ENCODE measurements around the gene ANKFN1.

Gene ANKFN1

DNA sequence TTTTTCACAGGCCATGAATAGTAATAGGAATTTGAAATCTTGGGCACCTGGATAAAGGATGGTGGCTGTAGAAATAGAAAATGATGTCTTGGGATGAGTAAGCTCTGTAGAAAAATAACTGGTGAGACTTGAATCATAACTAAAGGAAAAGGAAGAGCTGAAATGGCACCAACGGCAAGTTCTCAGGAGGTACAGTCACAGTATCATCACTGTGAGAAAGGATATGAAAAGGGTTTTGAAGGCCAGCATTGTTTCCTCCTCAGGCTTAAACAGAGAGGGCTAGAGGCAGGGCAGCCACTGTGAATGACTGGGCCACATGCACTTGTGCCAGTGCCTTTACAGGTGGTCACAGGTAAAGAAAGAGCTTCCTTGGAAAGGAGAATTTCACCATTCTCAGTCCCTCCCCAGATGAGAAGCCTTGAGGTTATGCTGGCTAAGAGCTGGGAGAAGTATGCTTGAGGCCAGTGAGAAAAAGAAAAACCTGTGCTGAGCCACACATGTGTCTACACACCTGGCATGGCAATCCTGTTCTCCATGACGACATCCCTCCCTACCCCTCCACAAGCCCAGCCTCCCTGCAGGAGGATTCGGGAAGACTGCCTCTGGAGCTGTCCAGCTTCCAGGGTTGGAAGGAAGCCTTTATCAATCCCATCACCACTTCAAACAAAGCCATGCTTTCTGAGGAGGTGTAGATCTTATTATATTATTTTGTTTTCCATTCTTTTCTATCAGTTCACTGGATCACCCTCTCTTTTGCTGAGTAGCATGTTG lies 3.8 kb upstream of the ANKFN1 start:
- DNase-seq, result no peak

DNA sequence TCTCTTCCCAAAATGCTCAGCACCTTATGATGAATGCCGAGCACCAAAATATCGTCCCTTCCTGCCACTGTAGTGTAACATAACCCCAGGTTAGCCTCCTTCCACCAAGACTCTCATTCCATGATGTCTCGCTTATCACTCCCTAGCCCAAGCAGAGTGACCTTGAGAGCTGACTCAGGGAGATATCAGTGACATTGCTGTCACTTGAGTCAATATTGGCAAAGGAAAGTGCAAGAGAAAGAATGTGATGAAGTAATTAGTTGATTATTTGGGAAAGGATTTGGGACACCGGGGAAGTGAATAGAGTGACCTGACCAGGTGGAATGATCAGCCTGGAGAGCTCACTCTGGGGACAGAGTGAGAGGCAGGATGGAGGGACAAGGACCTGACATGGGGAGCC lies 2.6 kb upstream of the ANKFN1 start:
- no peak for DNase-seq

DNA sequence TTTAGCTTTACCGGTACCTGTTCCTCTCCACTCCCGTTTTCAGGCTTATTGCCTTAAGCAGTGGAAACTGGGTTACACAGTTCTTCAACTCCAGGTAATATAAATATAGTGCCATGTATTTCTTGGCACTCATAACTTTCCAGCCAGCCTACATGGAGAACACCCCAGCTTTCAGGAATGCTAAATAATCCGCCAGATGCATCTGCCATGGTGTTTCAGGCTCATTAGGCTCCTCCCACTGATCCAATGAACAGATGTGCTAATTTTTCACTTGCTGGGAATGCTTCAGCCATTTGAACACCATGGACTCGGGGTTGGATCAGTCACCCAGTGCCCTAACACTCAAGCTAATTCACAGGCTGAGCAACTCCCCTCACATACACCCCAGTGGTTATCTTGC lies 4.6 kb downstream of the ANKFN1 start:
- no peak for DNase-seq

DNA sequence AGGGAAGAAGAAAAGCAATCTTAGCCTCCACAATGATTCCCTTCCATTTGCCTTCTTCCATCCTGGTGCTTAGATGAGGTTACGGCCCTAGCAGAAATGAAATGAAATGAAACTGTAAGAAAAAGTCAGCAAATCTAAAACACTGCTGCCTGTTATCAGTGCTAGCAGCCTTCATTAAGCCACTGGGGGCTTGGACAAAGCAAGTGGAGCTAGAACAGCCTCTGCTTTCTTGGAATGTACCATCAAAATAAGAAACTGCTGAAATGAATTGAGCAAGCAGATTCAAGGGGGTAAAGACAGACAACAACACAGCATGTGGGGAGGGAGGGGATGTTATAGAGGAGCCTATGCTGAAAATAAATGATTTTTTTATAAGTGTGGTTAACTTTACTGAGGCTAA lies 5.1 kb downstream of the ANKFN1 start:
- no peak for DNase-seq

DNA sequence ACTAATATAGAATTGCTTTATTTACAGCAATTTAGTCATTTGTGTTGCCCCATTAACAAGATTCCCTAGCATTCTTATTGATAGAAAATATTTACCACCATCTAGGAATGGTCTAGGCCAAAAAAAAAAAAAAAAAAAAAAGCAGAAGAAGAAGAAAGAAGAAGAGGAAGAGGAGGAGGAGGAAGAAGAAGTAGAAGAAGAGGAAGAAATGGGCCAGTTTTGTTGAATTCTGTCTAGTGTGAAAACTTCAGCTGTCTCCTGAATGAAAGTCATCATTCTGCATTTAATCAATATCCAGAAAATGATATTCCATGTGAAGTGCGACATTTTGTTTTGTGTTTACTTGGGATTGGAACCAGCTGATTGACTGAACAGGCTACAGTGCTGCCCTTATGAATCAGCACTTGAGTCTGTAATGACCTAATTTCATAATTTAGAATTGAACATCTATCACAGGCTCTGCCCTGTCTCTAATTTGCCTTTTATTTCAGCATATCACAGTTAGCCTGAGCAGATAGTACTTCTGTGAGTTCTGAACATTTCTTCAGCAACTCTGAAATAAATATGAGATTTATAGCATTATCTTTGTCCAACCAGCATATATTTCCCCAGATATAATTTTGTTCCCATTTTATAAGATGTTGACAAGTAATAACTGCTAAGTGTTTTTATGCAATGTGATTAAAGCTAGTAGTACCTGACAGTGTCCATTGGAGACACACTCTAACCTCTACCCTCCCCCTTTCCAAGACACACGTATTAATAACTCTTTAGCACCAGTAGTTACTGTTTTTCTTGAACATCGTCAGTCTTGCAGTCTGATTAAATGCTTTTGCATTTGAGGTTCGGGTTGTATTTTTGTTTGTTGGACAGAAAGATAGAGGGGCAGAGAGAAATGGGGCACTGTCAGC lies 5.9 kb downstream of the ANKFN1 start:
- no peak for DNase-seq

DNA sequence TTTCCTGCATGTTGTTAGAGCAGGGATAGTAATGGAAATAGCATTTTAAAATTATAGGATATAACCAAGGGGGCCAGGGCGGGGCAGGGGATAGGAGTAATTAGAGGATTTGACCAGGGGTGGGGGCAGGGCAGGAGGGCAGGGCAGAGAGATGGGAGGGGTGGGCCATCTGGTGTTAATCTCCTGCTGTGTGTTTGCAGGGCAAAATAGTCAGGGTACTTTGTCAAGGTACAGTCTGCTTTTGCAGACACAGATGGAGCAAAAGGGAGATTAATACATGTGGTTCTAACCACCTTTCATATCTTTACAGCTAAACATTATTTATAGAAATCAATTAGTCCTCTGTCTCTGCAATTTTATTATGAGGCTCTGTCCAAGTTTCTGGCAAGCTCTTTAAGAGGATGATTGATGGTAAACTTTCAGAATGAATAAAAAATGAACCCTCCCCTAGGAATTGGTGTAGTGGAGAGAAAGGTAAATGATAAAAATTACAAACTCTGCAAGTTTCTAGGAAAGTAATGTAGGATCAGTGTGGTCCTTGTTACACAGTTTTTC lies 6.6 kb downstream of the ANKFN1 start:
- no peak for DNase-seq

DNA sequence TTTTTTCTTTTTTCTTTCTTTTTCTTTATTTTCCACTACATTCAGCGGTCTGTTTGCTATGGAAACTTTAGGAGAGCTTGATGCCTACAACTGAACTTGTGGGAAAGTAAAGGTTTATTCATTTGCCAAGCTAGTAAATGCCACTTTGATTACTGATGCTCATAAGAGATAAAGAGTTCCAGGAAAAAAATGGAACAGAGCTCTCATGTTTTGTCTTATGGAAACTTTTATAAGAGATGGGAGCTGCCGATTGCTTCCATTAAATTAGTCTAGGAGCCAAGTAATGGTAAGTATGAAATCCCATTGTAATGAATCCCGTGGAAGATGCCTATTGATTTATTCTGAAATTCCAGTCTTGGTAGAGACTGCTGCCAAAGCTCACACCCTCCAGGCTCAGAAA lies 7.1 kb downstream of the ANKFN1 start:
- DNase-seq, result no peak

DNA sequence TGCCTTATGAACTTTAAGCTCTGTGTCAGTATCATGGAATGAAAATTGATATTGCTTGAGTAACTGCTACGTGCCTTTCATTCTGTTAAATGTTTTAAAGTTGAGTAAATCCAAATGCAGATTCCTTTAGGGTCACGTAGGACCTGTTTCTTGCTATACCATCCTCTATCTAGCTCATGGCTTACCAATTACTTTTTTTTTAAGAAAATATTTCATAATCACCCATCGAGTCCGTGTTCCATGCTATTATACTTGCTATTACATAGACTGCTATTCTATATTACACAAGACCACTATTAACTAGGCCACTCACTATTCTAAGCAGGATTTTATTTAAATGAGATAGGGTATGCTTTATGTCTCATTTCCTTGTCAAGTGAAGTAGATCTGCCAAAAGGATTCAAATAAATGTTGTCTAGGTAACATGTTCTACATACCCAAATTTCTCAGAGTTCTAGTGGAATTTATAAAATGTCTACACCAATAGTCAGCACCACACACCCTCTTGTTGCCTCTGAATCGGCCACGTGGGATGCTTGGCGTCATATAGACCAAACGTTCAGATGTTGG lies 11.9 kb downstream of the ANKFN1 start:
- no peak for DNase-seq

DNA sequence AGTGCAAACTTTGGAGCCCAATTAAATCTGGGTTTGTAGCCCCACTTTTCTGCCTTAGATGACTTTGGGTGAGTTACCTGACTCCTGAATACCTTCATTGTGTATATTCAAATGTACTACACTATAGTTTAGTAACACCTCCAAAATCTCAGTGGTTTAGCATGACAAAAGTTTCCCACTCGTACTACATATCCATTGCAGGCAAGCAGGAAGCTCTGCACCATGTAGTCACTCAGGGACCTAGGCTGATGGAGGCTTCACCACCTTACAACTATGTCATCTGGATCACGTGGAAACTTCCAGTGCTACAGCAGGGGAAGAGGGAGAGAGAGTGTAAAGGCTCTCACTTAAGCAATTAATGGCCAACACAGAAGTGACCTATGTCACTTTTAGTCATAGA lies 14.2 kb downstream of the ANKFN1 start:
- no peak for DNase-seq

DNA sequence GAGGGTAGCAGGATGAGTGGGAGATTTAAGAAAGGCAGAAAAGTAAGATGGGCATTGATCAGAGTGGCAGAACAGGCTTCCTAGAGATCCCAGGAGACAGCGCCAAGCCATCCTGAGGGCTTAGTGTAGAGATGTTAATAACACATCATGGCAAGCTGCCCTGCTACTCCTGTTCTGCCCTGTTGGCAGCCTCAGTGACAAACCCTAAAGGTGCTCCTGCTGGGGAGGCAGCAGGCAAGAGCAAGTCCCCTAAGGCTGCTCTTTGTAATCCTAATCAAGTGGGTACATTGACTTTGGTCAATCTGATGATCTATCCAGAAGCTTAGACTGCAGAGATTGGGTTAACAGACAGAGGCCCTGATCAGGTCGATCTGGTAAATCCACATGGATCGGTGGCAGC lies 16.3 kb downstream of the ANKFN1 start:
- DNase-seq, result no peak

DNA sequence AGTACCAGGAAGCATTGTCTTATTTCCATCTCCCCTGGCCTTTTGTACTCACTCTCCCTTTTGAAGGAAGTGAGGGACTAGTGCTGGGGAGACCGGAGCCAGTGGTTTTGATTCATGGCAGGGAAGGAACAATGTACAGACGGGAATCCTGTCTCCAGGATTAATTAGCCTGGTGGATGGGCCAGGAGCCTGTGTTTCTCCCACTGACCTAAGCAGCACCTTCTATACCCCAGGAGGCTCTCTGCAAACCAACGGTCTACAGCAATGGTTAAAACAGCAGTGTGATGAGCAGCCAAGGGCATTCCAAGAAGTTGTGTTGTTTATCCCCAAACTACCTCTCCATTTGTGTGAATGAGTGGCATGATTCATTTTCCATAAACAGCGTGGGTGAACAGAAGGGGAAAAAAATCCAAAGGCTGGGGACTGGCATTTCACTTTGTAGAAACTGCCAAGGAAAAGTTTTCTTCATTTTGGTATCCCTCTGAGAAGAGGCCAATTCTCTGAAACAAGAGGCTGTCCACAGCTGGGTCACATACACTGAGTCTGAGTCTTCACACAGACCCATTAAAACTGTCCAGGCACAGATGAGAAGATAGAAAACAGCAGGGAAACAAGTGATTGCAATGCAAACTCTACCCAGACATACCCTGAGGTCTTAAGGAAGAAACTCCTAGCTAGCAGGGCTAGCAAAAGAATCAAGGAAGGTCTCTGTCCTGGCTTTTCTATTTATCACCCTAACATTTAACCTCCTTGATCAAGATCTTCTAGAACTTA lies 18.1 kb downstream of the ANKFN1 start:
- DNase-seq, result no peak

DNA sequence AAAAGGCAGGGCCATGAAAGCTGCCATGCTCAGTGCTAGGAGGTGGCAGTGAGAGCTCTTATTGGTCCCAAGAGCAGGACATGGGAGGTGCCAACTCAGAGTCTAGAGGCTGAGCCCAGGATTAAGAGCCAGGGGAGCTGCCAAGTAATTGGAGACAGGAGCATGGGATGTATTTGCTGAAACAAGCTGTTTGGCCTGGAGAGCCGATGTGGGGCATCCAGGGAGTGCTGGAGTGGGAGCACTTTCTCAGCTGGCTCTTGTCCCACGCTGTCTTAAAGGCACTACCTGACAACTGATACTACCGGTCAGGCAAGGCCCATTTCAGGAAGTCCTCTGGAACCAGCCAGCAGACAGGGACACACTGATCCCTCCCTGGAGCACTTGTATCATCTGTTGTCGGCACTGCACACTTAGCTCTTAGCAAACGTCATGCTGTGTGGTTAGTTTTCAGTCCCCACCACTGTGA lies 19.3 kb downstream of the ANKFN1 start:
- no peak for DNase-seq

DNA sequence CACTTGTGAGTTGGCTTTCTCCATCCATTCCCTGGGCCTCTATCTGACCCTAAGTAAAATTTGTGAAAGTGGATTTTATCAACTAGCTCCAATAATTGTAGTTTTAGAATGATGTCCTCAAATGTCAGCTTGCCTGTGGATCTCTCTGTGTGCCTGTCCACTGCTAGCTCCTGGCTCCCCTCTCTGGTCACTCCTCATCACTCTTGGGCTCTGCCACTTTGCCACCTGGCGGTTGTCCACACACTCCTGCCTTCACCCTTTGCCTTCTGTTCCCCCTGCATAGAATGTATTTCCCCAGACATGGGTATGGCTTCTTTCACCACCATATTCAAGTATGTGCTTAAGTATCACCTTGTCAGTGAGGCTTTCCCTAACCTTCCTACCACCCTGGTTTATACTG lies 19.8 kb downstream of the ANKFN1 start:
- DNase-seq, result no peak

DNA sequence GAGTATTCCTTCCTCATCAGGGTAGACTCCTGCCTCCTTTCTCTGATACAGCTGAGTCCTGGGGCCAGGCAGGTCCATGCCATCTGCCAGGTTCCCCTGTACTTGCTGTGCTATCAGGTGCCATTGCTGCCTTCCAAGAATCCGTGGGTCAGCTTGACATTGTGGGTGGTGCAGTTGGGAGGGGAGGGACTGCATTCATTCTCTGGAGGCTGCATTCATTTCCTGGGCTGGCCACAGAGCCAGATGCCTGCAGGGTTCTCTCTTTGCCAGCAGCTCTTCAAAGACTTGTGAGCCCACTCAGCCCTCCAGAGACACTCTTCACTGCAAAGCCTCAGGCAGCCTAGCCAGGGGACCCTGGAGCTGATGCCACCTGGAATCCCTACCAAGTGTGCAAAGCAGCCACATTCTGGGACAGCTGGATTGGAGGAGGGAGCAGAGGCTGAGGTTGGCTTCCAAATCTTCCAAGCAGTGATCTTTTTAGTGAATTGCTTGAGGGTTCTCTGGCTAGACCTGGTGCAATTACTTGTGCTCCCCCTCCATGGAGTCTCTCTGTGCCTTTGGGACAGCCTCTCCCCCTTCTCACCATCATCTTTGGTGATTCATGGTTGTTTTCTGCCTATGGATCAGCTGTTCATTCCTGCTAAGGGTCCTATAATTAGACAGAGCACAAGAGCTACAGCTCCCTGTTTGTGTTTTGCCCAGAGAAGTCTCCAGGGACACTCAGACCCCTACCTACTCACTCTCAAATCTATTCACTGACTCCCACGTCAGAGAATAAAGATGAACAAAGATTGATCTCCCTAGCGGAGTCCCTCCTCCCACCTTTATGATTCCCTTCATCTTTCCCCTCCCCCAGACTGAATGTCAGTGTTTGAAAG lies 20.9 kb downstream of the ANKFN1 start:
- DNase-seq, result no peak

DNA sequence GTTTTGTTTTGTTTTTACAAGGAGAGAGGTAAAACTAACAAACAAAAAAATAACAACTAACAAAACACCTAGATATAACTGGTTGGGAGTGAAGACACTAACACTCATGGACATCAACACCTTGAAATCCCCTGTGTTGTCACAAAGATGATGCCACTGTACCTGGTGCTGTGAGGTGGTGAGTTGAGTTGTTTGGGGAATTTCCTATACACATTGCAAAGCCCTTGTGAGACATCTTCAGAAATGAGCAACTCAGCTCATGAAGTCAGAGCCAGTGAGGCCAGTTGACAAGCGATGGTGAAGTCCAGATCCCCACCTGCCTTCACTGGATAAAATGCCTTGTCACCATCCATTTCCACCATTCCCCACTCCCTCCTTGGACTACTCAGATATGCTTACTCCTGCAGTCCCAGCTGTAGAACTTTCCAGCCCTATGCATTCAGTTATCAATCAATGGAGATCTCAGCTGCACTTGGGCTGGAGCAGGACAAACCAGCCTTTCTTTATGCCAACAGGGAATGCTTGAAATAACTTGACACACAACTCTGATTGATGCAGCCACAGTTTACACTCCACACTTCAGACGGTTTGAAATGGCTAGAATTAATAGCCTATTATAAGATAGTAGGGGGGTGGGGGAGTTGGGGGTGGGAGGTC lies 22.2 kb downstream of the ANKFN1 start:
- no peak for DNase-seq

DNA sequence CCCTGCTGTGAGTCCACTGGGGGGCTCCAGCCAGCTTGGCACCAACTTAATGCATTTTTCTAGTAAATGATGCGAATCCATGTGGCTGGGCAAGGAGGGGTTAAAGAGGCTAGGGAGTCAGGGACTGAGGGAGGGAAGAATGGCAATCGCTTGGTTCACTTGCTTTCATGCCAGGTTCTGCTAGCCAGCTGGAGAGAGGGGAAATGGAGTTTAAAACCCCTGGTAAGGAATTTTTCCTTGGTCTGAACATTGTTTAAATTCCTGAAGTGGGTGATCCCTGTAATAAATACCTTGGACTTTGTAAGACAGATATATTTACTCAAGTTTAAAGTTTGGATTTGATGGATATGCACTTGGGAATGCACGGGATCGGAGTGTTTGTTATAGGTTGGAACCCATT lies 22.8 kb downstream of the ANKFN1 start:
- no peak for DNase-seq

DNA sequence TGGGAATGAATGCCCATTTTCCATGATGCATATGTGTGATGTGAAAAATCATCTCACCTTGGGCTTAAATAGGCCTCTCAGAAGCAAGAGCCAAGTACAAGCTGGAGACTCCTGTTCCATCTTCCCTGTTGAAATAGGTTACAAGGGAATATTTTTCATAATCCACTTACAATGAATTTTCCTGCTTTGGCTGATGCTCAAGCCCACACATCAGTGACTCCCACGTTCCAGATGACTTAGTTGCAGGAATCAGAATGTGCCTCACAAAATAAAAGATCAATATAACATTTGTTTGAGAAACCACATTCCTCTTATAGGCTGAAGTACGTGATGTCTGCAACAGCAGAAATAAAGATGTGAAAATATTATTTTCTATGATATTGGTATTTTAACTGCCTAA lies 24.1 kb downstream of the ANKFN1 start:
- no peak for DNase-seq

DNA sequence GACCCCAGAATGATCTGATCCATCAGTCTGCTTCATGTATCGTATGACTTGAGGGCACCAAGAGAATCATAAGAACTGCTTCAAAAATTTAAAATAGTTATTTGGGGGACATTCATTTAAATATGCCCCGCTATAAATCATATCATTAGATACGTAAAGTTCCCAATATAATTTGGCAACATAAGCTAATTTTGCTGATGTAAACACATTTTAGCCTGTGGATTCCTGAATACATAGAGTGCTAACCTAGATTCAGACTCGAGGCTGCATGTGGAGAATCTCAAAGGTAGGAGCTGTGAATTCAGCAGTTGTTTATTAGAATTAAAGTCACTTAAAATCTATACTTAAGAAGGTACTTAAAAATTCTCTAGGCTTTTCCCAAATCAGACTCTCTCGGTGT lies 24.9 kb downstream of the ANKFN1 start:
- DNase-seq, result no peak

DNA sequence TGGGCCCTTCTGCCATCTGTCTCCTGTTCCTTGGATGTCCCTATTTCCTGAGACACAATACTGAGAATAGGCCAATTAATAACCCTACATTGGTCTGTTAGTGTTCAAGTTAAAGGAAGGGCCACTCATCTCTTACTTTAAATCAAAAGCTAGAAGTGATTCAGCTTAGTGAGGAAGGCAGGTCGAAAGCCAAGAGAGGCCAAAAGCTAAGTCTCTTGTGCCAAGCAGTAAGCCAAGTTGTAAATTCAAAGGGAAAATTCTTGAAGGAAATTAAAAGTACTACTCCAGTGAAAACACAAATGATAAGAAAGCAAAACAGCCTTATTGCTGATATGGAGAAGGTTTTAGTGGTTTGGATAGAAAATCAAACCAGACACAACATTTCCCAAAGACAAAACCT lies 28.8 kb downstream of the ANKFN1 start:
- DNase-seq, result no peak

DNA sequence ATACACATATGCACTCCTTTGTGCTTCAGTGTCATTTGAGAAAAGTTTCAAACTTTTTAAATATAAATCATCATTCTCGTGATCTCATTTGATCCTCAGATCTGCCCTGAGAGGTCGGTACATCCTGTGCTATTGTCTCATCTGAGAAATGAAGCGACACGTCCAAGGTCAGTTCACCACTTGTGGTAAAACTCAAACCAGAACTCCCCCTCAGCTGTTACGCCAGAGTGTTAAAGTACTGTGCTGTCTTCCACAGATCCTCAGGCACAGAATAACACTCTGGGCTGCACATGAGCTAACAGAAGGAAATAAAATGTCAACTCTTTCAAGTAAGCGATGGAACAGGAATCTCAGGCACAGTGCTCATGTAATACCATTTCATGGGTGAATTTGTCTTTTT lies 31.4 kb downstream of the ANKFN1 start:
- no peak for DNase-seq
